Measurements from ENCODE around the gene ACTRT3.

DNA sequence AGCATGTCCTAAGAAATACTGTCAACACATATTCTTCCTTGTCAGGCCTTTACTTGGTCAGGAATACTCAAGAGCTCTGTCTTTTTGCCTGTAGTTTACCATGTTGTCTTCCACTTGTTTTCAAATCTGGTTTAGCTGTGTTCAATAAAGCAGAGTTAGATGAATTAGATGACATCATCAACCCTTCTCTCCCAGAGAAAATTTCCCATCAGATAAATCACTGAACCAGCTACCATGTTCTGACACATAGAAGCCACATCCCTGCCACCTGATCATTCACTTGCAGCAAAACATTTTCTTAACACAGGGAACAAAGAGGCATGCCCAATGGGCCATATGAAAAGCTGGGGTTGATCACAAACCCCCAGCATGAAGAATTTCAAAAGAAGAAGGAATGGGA lies 46.6 kb downstream of the ACTRT3 start:
- no peak for TF ChIP-seq CTCF (IDR thresholded peaks at IDR 0.05; ENCODE audit: low read depth, low read length, missing input control)
- TF ChIP-seq RAD21 (IDR thresholded peaks at IDR 0.05): no peak
- no peak for TF ChIP-seq TAF1 (conservative IDR thresholded peaks at IDR 0.05)
- no peak for TF ChIP-seq EGR1 (IDR thresholded peaks at IDR 0.05; ENCODE audit: low read depth in 2 of 2)
- TF ChIP-seq, protein P1, sequence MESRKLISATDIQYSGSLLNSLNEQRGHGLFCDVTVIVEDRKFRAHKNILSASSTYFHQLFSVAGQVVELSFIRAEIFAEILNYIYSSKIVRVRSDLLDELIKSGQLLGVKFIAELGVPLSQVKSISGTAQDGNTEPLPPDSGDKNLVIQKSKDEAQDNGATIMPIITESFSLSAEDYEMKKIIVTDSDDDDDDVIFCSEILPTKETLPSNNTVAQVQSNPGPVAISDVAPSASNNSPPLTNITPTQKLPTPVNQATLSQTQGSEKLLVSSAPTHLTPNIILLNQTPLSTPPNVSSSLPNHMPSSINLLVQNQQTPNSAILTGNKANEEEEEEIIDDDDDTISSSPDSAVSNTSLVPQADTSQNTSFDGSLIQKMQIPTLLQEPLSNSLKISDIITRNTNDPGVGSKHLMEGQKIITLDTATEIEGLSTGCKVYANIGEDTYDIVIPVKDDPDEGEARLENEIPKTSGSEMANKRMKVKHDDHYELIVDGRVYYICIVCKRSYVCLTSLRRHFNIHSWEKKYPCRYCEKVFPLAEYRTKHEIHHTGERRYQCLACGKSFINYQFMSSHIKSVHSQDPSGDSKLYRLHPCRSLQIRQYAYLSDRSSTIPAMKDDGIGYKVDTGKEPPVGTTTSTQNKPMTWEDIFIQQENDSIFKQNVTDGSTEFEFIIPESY (IDR thresholded peaks at IDR 0.05): no peak
- no peak for TF ChIP-seq SP1 (IDR thresholded peaks at IDR 0.05)
- TF ChIP-seq YY1 (IDR thresholded peaks at IDR 0.05): no peak
- TF ChIP-seq ATF3 (IDR thresholded peaks at IDR 0.05): no peak
- TF ChIP-seq, protein P2, sequence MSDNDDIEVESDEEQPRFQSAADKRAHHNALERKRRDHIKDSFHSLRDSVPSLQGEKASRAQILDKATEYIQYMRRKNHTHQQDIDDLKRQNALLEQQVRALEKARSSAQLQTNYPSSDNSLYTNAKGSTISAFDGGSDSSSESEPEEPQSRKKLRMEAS (IDR thresholded peaks at IDR 0.05): no peak
- no peak for TF ChIP-seq RXRA (IDR thresholded peaks at IDR 0.05)
- TF ChIP-seq JUND (IDR thresholded peaks at IDR 0.05): no peak
